BJ (cell line): ENCODE results near the gene GALNT2. TPM values are rescaled to one million over a fixed set of nuclear protein-coding genes. Genes with fewer than 3 reads are reported as not detected.

Experiments used
- CTCF ChIA-PET: fragments of 350-600 bp; formaldehyde crosslinking; extraction: SDS; loops from one replicate; lab custom pipeline; 2021; ENCODE audit warnings: antibody characterized with exemption, inconsistent platforms; lab: Yijun Ruan, JAX
- POLR2A ChIA-PET: fragments of 300-600 bp; sonication (Branson Sonifier 250); formaldehyde crosslinking; extraction: SDS; loops from one replicate; lab custom pipeline; 2021; ENCODE audit warnings: antibody characterized with exemption; lab: Charles Lee
- DNase-seq: peaks from one replicate; pipeline ENCODE4 v3.0.0-alpha.2; 2011; ENCODE audit warnings: low read depth
- H3K27me3 ChIP-seq: 2 replicates; pipeline ENCODE4 v1.6.0; 2011; ENCODE audit warnings: low read length; ENCODE audit not compliant: control insufficient read depth, insufficient read depth
- H3K36me3 ChIP-seq: 2 replicates; pipeline ENCODE4 v1.5.1; 2011; ENCODE audit warnings: low read length; ENCODE audit not compliant: control insufficient read depth, insufficient read depth
- H3K4me3 ChIP-seq: 2 replicates; pipeline ENCODE4 v1.5.1; 2011; ENCODE audit warnings: low read depth, mild to moderate bottlenecking, control low read depth, low read length
- CTCF ChIP-seq: IDR thresholded peaks from 2 replicates; pipeline ENCODE4 v1.5.1; 2011; ENCODE audit warnings: low read depth, mild to moderate bottlenecking, control low read depth, inconsistent platforms, low read length, moderate library complexity; ENCODE audit not compliant: insufficient read depth
- polyA plus RNA-seq: library from polyadenylated mRNA; depleted of rRNA; stranded (reverse); fragments of >200 nt; gene quantifications from 2 replicates; pipeline ENCODE4 v1.2.3, GENCODE V29; 2011

The GALNT2 gene
- polyA plus RNA-seq, 1 experiment = 90.9 TPM

DNA sequence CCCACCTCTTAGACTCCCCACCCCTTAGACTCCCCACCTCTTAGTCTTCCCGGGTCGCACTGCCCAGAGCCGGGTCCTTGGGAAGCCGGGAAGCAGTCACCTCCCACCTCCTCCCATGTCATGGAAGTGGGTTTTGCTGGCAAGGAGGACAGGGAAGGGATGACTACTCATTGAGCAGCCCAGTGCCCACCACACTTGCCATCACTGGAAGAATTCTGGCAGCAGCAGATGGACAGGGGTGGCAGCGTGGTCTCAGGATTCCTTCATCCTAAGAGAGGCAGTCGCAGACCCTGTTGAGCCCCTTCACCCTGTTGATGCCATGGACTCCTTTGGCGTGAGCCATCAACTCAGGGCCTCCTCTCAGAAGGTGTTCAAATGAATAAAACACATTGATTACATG is 218.3 kb downstream of the GALNT2 start:
- CTCF ChIA-PET = no interaction called here
- no peak for TF ChIP-seq CTCF
- POLR2A ChIA-PET = no interaction called here
- H3K4me3 ChIP-seq = no peak overlapping the region
- H3K27me3 ChIP-seq = no peaks in the 10 kb centered on the region
- H3K36me3 ChIP-seq = peaks cover 2% of the 10 kb centered on the region; the same call in 1 of the 2 replicates
- DNase-seq = no peak

DNA sequence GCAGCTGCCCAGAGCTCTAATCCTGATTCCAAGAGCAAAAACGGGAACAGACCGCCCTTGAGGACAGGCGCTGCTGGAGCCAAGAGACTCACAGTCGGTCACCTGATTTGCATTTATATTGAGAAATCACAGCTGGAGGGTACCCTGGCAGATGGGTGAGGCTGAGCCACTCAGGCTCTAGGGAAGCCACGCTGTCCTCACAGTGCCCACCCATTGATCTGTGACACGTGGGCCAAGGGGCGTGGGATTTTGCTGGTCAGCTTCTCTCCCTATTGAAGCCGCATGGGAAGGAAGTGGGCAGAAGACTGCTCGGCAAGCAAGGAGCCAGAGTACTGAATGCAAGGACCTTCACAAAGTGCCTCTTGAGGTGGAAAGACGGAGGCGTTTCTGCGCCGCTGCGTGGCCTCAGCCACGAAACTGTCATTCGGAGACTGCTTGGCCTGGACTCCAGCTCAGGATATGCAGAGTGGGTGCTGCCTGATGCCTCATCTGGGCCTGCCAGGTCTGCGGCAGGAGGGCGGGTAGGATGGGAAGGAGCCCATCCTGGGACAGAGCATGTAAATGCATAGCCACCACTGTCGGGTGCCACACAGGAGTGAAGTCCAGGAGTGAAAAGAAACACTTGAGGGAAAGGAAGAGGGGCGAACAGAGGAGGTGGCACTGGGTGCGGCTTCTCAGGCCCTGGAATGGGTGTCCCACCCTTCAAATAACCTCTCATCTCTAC is 219.3 kb downstream of the GALNT2 start:
- no peak overlapping the region for H3K4me3 ChIP-seq
- ChIA-PET POLR2A (no interaction called here), CTCF (no interaction called here)
- DNase-seq = no peak
- no peaks in the 10 kb centered on the region for H3K27me3 ChIP-seq
- TF ChIP-seq CTCF = no peak
- H3K36me3 ChIP-seq = no peaks in the 10 kb centered on the region

DNA sequence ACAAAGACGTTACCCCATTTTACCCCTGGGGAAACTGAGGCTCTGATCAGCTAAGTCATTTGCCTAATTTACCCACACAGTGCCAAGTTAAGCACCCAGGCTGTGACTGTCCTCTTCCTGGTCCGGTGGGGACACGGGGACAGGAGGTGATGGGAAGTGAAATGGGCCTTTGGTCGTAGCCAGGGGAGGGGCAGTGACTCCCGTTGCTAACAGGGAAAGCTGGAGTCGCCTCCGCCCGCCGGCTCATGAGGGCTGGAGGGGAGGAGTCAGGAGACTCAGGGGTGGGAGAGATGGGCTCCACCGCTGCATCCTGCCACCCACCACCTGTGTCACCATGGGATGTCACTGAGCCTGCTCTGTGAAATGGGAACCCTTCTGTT is 219.8 kb downstream of the GALNT2 start:
- Histone ChIP-seq H3K36me3 (no peaks in the 10 kb centered on the region), H3K4me3 (no peak overlapping the region), H3K27me3 (no peaks in the 10 kb centered on the region)
- DNase-seq = no peak
- ChIA-PET CTCF (no interaction called here), POLR2A (no interaction called here)
- no peak for TF ChIP-seq CTCF

DNA sequence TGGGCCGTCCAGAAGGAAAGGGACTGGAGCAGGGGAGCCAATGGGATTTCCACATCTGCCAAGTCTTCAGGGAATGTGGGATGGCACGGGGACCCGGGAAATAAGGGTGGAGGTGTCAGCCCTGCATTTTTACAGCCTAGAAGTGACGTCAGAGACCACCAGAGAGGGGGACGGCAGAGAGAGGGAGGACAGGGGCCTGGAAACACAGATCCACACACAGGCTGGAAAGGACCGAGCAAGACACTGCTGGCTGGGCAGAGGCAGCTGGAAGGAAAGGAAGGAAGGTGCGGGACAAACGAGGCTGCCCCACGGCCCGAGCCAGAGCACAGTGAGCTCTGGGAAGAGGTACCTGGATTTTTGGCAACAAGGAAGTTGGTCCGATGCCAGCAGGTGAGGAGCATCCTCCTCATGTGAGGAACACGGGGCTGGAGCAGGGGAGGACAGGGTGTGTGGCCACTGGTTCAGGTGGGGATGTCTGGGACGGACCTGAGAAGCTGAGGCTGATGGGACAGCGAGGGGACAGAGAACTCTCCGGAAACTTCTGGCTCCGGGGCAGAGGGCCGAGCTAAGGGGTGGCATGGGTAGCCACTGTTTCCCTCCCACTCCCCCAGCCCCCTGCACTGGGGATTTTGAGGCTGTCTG is 220.8 kb downstream of the GALNT2 start:
- Histone ChIP-seq H3K4me3 (no peak overlapping the region), H3K27me3 (peaks cover under 1% of the 10 kb centered on the region; the same call in 1 of the 2 replicates), H3K36me3 (no peaks in the 10 kb centered on the region)
- ChIA-PET POLR2A (no interaction called here), CTCF (interaction anchor here (0.9 kb wide), 1 partner anchor 24 kb away, joined by 3 read pairs; no protein-coding TSS in a partner anchor)
- no peak for TF ChIP-seq CTCF
- DNase-seq = no peak

GRCh38 chr1:230288641-230289349 is 221.8 kb downstream of the GALNT2 start:
- CTCF ChIA-PET = interaction anchor here (0.9 to 1.1 kb wide), 3 partner anchors 23 to 632 kb away, joined by 3 read pairs; no protein-coding TSS in a partner anchor
- no peak for DNase-seq

More at GRCh38 chr1:230288641-230289349, 221.8 kb downstream of the GALNT2 start:
- Histone ChIP-seq H3K36me3 (no peaks in the 10 kb centered on the region), H3K4me3 (no peak overlapping the region), H3K27me3 (peaks cover 4% of the 10 kb centered on the region; the same call in 1 of the 2 replicates)
- POLR2A ChIA-PET = no interaction called here
- no peak for TF ChIP-seq CTCF
